Measurements from ENCODE around the gene SLC66A1. TPM values are rescaled to one million over a fixed set of nuclear protein-coding genes. Genes with fewer than 3 reads are reported as not detected.

SLC66A1 gene
- polyA plus RNA-seq, 2 donors, result 8.6 to 8.9 TPM

DNA sequence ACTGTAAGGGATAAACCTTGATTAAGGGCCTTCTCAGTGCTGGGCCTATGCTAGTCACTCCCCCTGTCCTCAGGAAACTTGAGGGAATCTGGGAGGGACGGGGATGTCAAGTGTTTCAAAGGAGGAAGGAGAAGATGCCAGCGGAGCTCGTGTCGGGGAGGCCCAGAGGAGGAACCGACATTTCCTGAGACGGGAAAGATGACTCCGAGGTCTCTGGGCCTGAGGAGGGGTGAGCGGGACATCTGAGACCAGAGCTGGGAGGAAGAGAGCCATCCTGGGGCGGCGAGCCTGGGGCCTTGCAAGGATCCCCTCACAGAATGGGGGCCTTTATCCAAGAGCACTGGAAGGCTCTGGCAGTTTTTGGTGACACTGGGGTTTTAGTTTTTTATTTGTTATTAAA, 10.4 kb downstream of the SLC66A1 start:
- H3K36me3 ChIP-seq (ENCODE audit: control insufficient read depth in 2 of 2, insufficient read depth in 2 of 2, low read length in 1 of 2), result peaks cover 13 to 36% of the 10 kb centered on the region in 2 donors
- no peaks in the 10 kb centered on the region for H3K4me1 ChIP-seq (ENCODE audit: control insufficient read depth in 2 of 2, insufficient read depth in 2 of 2, low read length in 1 of 2)
- H3K27ac ChIP-seq (ENCODE audit: low read depth in 2 of 2, low read length in 1 of 2), result no peak overlapping the region
- no peaks in the 10 kb centered on the region for H3K9me3 ChIP-seq (ENCODE audit: control insufficient read depth in 2 of 2, insufficient read depth in 1 of 2, low read depth in 1 of 2, low read length in 1 of 2)
- WGBS, 2 donors, result 80 to 83% methylated on average over 10 of the region's 10 CpGs
- no peaks in the 10 kb centered on the region for H3K27me3 ChIP-seq (ENCODE audit: control insufficient read depth in 1 of 2, insufficient read depth in 2 of 2, low read length in 2 of 2)
- no peak overlapping the region for H3K4me3 ChIP-seq (ENCODE audit: low read depth in 1 of 2, low read length in 2 of 2)

DNA sequence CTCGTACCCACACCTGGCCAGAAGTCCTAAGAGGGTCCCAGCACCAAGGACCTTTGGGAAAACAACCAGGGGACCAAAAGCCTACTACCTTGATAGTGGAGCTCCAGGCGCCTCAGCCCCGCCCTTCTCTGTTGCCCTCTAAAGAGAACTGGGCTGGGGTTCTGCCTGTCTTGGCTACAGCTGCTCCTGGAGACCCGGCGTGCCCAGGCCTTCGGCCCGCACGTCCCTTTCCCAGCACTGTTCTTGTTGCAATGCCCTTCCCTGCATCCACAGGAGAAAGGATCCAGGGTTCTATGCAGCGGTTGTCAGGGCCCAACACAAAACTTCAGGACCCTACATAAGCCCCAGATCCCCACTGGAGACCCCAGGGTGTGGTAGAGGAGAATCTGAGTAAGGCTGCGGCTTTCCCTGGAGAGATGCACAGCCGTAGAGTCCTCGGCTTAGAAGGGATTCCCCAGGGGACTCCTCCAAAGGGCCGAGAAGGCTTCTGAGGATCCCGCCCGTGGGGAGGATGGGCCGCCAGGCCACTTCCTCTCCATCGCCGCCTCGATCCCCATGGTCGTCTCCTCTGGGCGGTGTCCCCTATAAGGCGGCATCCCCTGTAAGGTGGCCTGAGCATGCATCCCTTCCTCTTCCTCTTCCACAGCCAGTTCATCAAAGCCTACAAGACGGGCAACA, 12.0 kb downstream of the SLC66A1 start:
- peaks cover 17 to 41% of the 10 kb centered on the region in 2 donors for H3K36me3 ChIP-seq (ENCODE audit: control insufficient read depth in 2 of 2, insufficient read depth in 2 of 2, low read length in 1 of 2)
- WGBS, 2 donors, result 92 to 93% methylated on average over 23 of the region's 23 CpGs

DNA sequence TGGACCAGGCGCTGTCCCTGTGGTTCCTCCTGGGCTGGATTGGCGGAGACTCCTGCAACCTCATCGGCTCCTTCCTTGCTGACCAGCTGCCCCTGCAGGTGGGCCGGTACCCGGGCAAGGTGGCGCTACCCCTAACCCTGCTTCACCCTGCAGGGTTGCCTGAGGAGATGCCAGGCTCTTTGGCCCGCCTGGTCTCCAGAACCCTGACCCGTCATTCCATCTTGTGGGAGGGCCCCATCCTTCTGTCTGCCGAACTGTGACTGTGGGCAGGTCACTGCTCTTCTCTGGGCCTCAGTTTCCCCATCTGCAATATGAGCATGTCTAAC, 12.5 kb downstream of the SLC66A1 start:
- H3K9me3 ChIP-seq (ENCODE audit: control insufficient read depth in 2 of 2, insufficient read depth in 1 of 2, low read depth in 1 of 2, low read length in 1 of 2), result no peaks in the 10 kb centered on the region
- H3K27ac ChIP-seq (ENCODE audit: low read depth in 2 of 2, low read length in 1 of 2), result no peak overlapping the region
- no peaks in the 10 kb centered on the region for H3K4me1 ChIP-seq (ENCODE audit: control insufficient read depth in 2 of 2, insufficient read depth in 2 of 2, low read length in 1 of 2)
- no peaks in the 10 kb centered on the region for H3K27me3 ChIP-seq (ENCODE audit: control insufficient read depth in 1 of 2, insufficient read depth in 2 of 2, low read length in 2 of 2)
- peaks cover 17 to 45% of the 10 kb centered on the region in 2 donors for H3K36me3 ChIP-seq (ENCODE audit: control insufficient read depth in 2 of 2, insufficient read depth in 2 of 2, low read length in 1 of 2)
- no peak overlapping the region for H3K4me3 ChIP-seq (ENCODE audit: low read depth in 1 of 2, low read length in 2 of 2)
- 95 to 96% methylated on average over 9 of the region's 9 CpGs for WGBS, 2 donors

More for the DNA sequence above, 12.0 kb downstream of the SLC66A1 start:
- Histone ChIP-seq H3K27ac (ENCODE audit: low read depth in 2 of 2, low read length in 1 of 2) (no peak overlapping the region), H3K9me3 (ENCODE audit: control insufficient read depth in 2 of 2, insufficient read depth in 1 of 2, low read depth in 1 of 2, low read length in 1 of 2) (no peaks in the 10 kb centered on the region), H3K27me3 (ENCODE audit: control insufficient read depth in 1 of 2, insufficient read depth in 2 of 2, low read length in 2 of 2) (no peaks in the 10 kb centered on the region), H3K4me3 (ENCODE audit: low read depth in 1 of 2, low read length in 2 of 2) (no peak overlapping the region), H3K4me1 (ENCODE audit: control insufficient read depth in 2 of 2, insufficient read depth in 2 of 2, low read length in 1 of 2) (no peaks in the 10 kb centered on the region)

DNA sequence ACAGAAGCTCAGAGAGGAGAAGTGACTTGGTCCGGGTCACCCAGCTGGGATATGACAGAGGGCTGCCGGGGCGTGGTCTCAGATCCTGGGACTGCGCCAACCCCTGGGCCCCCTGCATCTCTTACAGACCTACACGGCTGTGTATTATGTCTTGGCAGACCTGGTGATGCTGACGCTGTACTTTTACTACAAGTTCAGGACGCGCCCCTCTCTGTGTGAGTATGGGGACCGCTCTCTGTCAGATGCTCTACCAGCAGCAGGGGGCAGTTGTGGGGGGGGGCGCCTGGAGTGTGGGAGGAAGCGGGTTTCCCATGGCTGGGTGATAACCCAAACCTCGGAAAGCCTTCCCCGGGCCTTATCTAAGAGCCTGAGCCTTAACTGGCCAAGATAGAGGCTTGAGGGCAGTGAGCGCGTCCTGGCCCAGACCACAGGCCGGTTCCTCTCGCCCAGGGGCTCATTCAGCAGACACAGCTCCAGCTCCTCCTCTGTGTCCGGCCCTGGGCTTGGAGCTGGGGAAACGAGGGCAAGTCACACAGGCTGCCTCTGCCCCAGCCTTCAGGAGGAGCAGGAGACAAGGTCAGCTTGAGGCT, 13.3 kb downstream of the SLC66A1 start:
- no peaks in the 10 kb centered on the region for H3K9me3 ChIP-seq (ENCODE audit: control insufficient read depth in 2 of 2, insufficient read depth in 1 of 2, low read depth in 1 of 2, low read length in 1 of 2)
- no peaks in the 10 kb centered on the region for H3K27me3 ChIP-seq (ENCODE audit: control insufficient read depth in 1 of 2, insufficient read depth in 2 of 2, low read length in 2 of 2)
- 83 to 89% methylated on average over 19 of the region's 19 CpGs for WGBS, 2 donors
- H3K4me1 ChIP-seq (ENCODE audit: control insufficient read depth in 2 of 2, insufficient read depth in 2 of 2, low read length in 1 of 2), result no peaks in the 10 kb centered on the region
- no peak overlapping the region for H3K27ac ChIP-seq (ENCODE audit: low read depth in 2 of 2, low read length in 1 of 2)
- peaks cover 17 to 47% of the 10 kb centered on the region in 2 donors for H3K36me3 ChIP-seq (ENCODE audit: control insufficient read depth in 2 of 2, insufficient read depth in 2 of 2, low read length in 1 of 2)
- no peak overlapping the region for H3K4me3 ChIP-seq (ENCODE audit: low read depth in 1 of 2, low read length in 2 of 2)

DNA sequence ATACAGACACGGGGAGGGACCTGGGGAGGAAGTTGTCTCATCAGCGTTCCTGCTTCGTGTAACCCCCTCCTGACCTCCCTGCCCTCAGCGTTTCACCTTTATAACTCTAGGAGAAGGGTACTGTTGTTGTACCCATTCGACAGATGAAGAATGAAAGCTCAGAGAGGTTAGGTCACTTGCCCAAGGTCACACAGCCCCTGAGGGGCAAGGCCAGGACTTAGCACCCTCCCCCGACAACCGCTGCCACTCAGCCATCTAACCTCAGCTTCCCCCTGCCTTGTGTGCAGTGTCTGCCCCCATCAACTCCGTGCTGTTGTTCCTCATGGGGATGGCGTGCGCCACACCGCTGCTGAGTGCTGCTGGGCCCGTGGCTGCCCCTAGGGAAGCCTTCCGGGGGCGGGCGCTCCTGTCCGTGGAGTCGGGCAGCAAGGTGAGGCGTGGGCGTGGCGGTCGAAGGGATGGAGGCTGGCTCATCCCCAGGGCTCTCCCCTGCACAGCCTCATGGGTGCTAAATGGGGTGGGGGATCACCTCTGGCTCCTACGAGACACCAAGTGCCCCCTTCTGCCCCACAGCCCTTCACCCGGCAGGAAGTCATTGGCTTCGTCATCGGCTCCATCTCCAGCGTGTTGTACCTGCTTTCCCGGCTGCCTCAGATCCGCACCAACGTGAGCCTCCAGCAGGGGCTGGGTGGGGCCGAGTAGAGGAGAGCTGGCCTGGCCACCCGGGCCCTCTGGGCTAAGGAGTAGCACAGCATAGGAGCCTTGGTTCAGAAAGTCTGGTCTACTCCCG, 14.0 kb downstream of the SLC66A1 start:
- no peak overlapping the region for H3K27ac ChIP-seq (ENCODE audit: low read depth in 2 of 2, low read length in 1 of 2)
- H3K36me3 ChIP-seq (ENCODE audit: control insufficient read depth in 2 of 2, insufficient read depth in 2 of 2, low read length in 1 of 2), result peaks cover 17 to 47% of the 10 kb centered on the region in 2 donors
- 85 to 86% methylated on average over 32 of the region's 32 CpGs for WGBS, 2 donors
- no peaks in the 10 kb centered on the region for H3K4me1 ChIP-seq (ENCODE audit: control insufficient read depth in 2 of 2, insufficient read depth in 2 of 2, low read length in 1 of 2)
- H3K4me3 ChIP-seq (ENCODE audit: low read depth in 1 of 2, low read length in 2 of 2), result no peak overlapping the region
- no peaks in the 10 kb centered on the region for H3K9me3 ChIP-seq (ENCODE audit: control insufficient read depth in 2 of 2, insufficient read depth in 1 of 2, low read depth in 1 of 2, low read length in 1 of 2)
- no peaks in the 10 kb centered on the region for H3K27me3 ChIP-seq (ENCODE audit: control insufficient read depth in 1 of 2, insufficient read depth in 2 of 2, low read length in 2 of 2)

DNA sequence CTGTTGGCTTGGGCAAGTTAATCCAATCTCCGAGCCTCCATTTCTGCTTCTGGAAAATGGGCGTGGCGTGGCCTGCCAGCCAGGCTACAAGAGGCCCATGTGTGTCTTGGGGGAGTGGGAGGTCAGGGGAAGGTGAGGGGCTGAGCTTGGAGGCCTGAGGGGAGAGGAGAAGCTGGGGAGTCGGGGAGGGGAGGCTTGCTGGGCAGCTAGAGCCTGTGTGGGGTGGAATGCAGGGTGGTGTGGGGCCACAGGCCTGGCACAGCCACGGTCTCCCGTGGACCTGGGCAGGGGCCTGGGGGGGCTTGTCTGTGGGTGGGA, 14.6 kb downstream of the SLC66A1 start:
- WGBS, 2 donors, result 79 to 87% methylated on average over 6 of the region's 6 CpGs
- peaks cover 17 to 47% of the 10 kb centered on the region in 2 donors for H3K36me3 ChIP-seq (ENCODE audit: control insufficient read depth in 2 of 2, insufficient read depth in 2 of 2, low read length in 1 of 2)

DNA sequence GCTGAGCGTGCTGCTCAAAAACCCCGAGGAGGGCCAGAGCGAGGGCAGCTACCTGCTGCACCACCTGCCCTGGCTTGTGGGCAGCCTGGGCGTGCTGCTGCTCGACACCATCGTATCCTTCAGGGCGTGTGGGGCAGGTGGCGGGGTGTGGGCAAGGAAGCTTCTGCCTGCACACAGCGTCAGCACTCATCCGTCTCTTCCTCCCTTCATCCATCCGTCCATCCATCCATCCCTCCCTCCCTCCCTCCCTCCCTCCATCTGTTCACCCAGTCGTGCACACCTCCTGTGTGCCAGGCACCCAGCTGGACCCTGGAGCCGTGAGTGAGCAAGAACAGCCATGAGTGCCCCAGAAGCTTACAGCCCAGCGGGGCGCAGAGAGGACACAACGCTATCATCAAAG, 15.2 kb downstream of the SLC66A1 start:
- Histone ChIP-seq H3K27me3 (ENCODE audit: control insufficient read depth in 1 of 2, insufficient read depth in 2 of 2, low read length in 2 of 2) (no peaks in the 10 kb centered on the region), H3K4me1 (ENCODE audit: control insufficient read depth in 2 of 2, insufficient read depth in 2 of 2, low read length in 1 of 2) (no peaks in the 10 kb centered on the region), H3K27ac (ENCODE audit: low read depth in 2 of 2, low read length in 1 of 2) (no peak overlapping the region), H3K9me3 (ENCODE audit: control insufficient read depth in 2 of 2, insufficient read depth in 1 of 2, low read depth in 1 of 2, low read length in 1 of 2) (no peaks in the 10 kb centered on the region), H3K36me3 (ENCODE audit: control insufficient read depth in 2 of 2, insufficient read depth in 2 of 2, low read length in 1 of 2) (peaks cover 17 to 46% of the 10 kb centered on the region in 2 donors), H3K4me3 (ENCODE audit: low read depth in 1 of 2, low read length in 2 of 2) (no peak overlapping the region)
- WGBS, 2 donors, result 67 to 83% methylated on average over 16 of the region's 16 CpGs

More for the DNA sequence above, 14.6 kb downstream of the SLC66A1 start:
- no peaks in the 10 kb centered on the region for H3K4me1 ChIP-seq (ENCODE audit: control insufficient read depth in 2 of 2, insufficient read depth in 2 of 2, low read length in 1 of 2)
- no peak overlapping the region for H3K27ac ChIP-seq (ENCODE audit: low read depth in 2 of 2, low read length in 1 of 2)
- no peaks in the 10 kb centered on the region for H3K9me3 ChIP-seq (ENCODE audit: control insufficient read depth in 2 of 2, insufficient read depth in 1 of 2, low read depth in 1 of 2, low read length in 1 of 2)
- no peaks in the 10 kb centered on the region for H3K27me3 ChIP-seq (ENCODE audit: control insufficient read depth in 1 of 2, insufficient read depth in 2 of 2, low read length in 2 of 2)
- H3K4me3 ChIP-seq (ENCODE audit: low read depth in 1 of 2, low read length in 2 of 2), result no peak overlapping the region

DNA sequence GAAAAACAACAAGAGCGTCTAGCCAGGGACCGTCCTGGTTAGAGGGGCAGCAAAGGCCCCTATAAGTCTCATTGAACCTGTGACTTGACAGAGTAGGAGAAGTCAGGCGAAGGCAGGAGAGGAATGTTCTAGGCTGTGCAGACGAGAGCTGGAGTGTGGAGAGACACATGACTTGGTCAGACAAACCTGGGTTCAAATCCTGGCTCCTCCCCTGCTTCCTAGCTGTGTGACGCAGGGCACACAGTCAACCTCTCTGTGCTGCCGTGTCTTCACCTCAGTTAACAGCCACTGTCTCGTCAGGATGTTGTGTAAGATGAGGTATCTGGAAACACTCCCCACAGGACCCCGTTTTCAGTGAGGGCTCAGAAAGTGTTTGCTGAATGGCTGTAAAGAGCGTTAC, 15.6 kb downstream of the SLC66A1 start:
- Histone ChIP-seq H3K27ac (ENCODE audit: low read depth in 2 of 2, low read length in 1 of 2) (no peak overlapping the region), H3K4me3 (ENCODE audit: low read depth in 1 of 2, low read length in 2 of 2) (no peak overlapping the region), H3K9me3 (ENCODE audit: control insufficient read depth in 2 of 2, insufficient read depth in 1 of 2, low read depth in 1 of 2, low read length in 1 of 2) (no peaks in the 10 kb centered on the region), H3K27me3 (ENCODE audit: control insufficient read depth in 1 of 2, insufficient read depth in 2 of 2, low read length in 2 of 2) (no peaks in the 10 kb centered on the region), H3K36me3 (ENCODE audit: control insufficient read depth in 2 of 2, insufficient read depth in 2 of 2, low read length in 1 of 2) (peaks cover 17 to 44% of the 10 kb centered on the region in 2 donors), H3K4me1 (ENCODE audit: control insufficient read depth in 2 of 2, insufficient read depth in 2 of 2, low read length in 1 of 2) (no peaks in the 10 kb centered on the region)
- 84 to 89% methylated on average over 9 of the region's 9 CpGs for WGBS, 2 donors

DNA sequence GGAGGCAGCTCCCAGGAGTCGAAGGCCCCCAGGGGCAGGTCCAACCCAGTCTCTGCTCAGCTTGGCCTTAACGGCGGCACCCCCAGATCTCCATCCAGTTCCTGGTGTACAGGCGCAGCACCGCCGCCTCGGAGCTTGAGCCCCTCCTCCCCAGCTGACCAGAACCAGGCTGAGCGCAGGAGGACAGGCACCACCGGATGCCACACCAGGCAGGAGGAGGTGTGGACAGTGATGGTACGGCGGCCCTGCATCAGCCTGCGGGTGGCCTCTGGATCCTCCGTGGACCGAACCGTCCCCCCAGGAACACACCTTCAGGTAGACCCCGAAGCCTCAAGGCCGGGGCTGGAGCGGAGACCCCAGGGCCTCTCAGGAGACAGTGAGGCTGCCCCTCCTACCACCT, 16.4 kb downstream of the SLC66A1 start:
- Histone ChIP-seq H3K4me3 (ENCODE audit: low read depth in 1 of 2, low read length in 2 of 2) (no peak overlapping the region), H3K27me3 (ENCODE audit: control insufficient read depth in 1 of 2, insufficient read depth in 2 of 2, low read length in 2 of 2) (no peaks in the 10 kb centered on the region), H3K27ac (ENCODE audit: low read depth in 2 of 2, low read length in 1 of 2) (no peak overlapping the region), H3K4me1 (ENCODE audit: control insufficient read depth in 2 of 2, insufficient read depth in 2 of 2, low read length in 1 of 2) (no peaks in the 10 kb centered on the region), H3K9me3 (ENCODE audit: control insufficient read depth in 2 of 2, insufficient read depth in 1 of 2, low read depth in 1 of 2, low read length in 1 of 2) (no peaks in the 10 kb centered on the region), H3K36me3 (ENCODE audit: control insufficient read depth in 2 of 2, insufficient read depth in 2 of 2, low read length in 1 of 2) (peaks cover 17 to 44% of the 10 kb centered on the region in 2 donors)
- 93 to 94% methylated on average over 18 of the region's 18 CpGs for WGBS, 2 donors

All from esophagus (tissue), 2 donors.